HUDEP-2 (cell line): Measurements from ENCODE around the gene TMPRSS11D.
A peak's percentile ranks its signal among the peaks of the same experiment; 100 is the strongest.

Source experiments
- DNase-seq, 76 experiments: peaks; one replicate each; lab custom pipeline; 2025; ENCODE audit not compliant: unreplicated experiment in 76 of 76; lab: John Stamatoyannopoulos, UW

TMPRSS11D gene

GRCh38 chr4:67883902-67884301 lies at the start of gene TMPRSS11D:
Gene TMPRSS11D (minus strand): TSS chr4:67884002. CDS start chr4:67883933, 69 bp downstream.
- DNase-seq: no peak

- no peak for DNase-seq
These were observed 49.2 kb upstream of the TMPRSS11D start for GRCh38 chr4:67933038-67933437.

- DNase-seq: no peak
These were observed 47.5 kb upstream of the TMPRSS11D start for GRCh38 chr4:67931256-67931655.

GRCh38 chr4:67929426-67929825 lies 45.6 kb upstream of the TMPRSS11D start:
- DNase-seq: no peak

- DNase-seq: no peak
These were observed 44.7 kb upstream of the TMPRSS11D start for GRCh38 chr4:67928546-67928945.

- DNase-seq: no peak
These were observed 43.4 kb upstream of the TMPRSS11D start for GRCh38 chr4:67927251-67927650.

GRCh38 chr4:67926485-67926884 lies 42.7 kb upstream of the TMPRSS11D start:
- DNase-seq: no peak

- DNase-seq: peak in 2 of 76 experiments; percentile 19 to 39
These were observed 38.9 kb upstream of the TMPRSS11D start for GRCh38 chr4:67922697-67923096.

- DNase-seq: peak in 1 of 76 experiments; percentile 9
These were observed 34.6 kb upstream of the TMPRSS11D start for GRCh38 chr4:67918428-67918827.

- DNase-seq: no peak
These were observed 31.7 kb upstream of the TMPRSS11D start for GRCh38 chr4:67915400-67915966.

GRCh38 chr4:67912080-67912479 lies 28.3 kb upstream of the TMPRSS11D start:
- no peak for DNase-seq

- DNase-seq: no peak
These were observed 27.8 kb upstream of the TMPRSS11D start for GRCh38 chr4:67911638-67912037.

GRCh38 chr4:67911141-67911540 lies 27.3 kb upstream of the TMPRSS11D start:
- no peak for DNase-seq

- DNase-seq: no peak
These were observed 26.7 kb upstream of the TMPRSS11D start for GRCh38 chr4:67910585-67910905.

GRCh38 chr4:67909905-67910584 lies 26.2 kb upstream of the TMPRSS11D start:
- peak in 6 of 76 experiments; percentile 2 to 11 (median 8) for DNase-seq

- DNase-seq: no peak
These were observed 23.8 kb upstream of the TMPRSS11D start for GRCh38 chr4:67907650-67908049.

- DNase-seq: no peak
These were observed 15.3 kb upstream of the TMPRSS11D start for GRCh38 chr4:67899096-67899495.

- no peak for DNase-seq
These were observed 13.9 kb upstream of the TMPRSS11D start for GRCh38 chr4:67897686-67898085.

- DNase-seq: no peak
These were observed 12.7 kb upstream of the TMPRSS11D start for GRCh38 chr4:67896421-67897065.

- DNase-seq: no peak
These were observed 10.9 kb upstream of the TMPRSS11D start for GRCh38 chr4:67894659-67895058.

- DNase-seq: no peak
These were observed 9.1 kb upstream of the TMPRSS11D start for GRCh38 chr4:67892905-67893304.

GRCh38 chr4:67892253-67892652 lies 8.5 kb upstream of the TMPRSS11D start:
- DNase-seq: no peak
